DOHH2 (cell line): ENCODE data around the gene RASGEF1C.

Source experiments
- H3F3A ChIP-seq: fragments of 200-600 bp; sonication (generic), shearing (Covaris generic); 2 replicates; pipeline ENCODE4 v1.6.0; 2016; ENCODE audit warnings: antibody characterized with exemption, mild to moderate bottlenecking; ENCODE audit not compliant: control insufficient read depth, insufficient read depth
- H3K27ac ChIP-seq: fragments of 200-600 bp; sonication (generic); 2 replicates; pipeline ENCODE4 v1.5.1; 2014; ENCODE audit warnings: low read depth, mild to moderate bottlenecking, low read length, moderate library complexity
- H3K27me3 ChIP-seq: fragments of 200-600 bp; sonication (generic); 2 replicates; pipeline ENCODE4 v1.6.1; 2014; ENCODE audit warnings: mild to moderate bottlenecking, low read length, mixed read lengths; ENCODE audit not compliant: control insufficient read depth
- H3K36me3 ChIP-seq: fragments of 200-600 bp; sonication (generic); 2 replicates; pipeline ENCODE4 v1.6.1; 2014; ENCODE audit warnings: mild to moderate bottlenecking, low read length, moderate library complexity, mixed read lengths; ENCODE audit not compliant: control insufficient read depth
- H3K4me1 ChIP-seq: fragments of 200-600 bp; sonication (generic); 2 replicates; pipeline ENCODE4 v1.6.1; 2014; ENCODE audit warnings: mild to moderate bottlenecking, low read length, mixed read lengths; ENCODE audit not compliant: control insufficient read depth
- H3K4me2 ChIP-seq: fragments of 200-600 bp; sonication (generic); 2 replicates; pipeline ENCODE4 v1.6.0; 2014; ENCODE audit warnings: mild to moderate bottlenecking, low read length, moderate library complexity
- H3K4me3 ChIP-seq: fragments of 200-600 bp; sonication (generic); 2 replicates; pipeline ENCODE4 v1.5.1; 2014; ENCODE audit warnings: mild to moderate bottlenecking, low read length, mixed read lengths
- H3K79me2 ChIP-seq: fragments of 200-600 bp; sonication (generic); 2 replicates; pipeline ENCODE4 v1.6.1; 2014; ENCODE audit warnings: mild to moderate bottlenecking, low read length, mixed read lengths; ENCODE audit not compliant: control insufficient read depth
- H3K9me2 ChIP-seq: fragments of 200-600 bp; sonication (generic); replicated peaks from 2 replicates; pipeline ENCODE4 v1.6.1; 2014; ENCODE audit warnings: mild to moderate bottlenecking, low read length, mixed read lengths; ENCODE audit not compliant: control insufficient read depth
- H3K9me3 ChIP-seq: fragments of 200-600 bp; sonication (generic); 2 replicates; pipeline ENCODE4 v1.6.1; 2014; ENCODE audit warnings: antibody characterized with exemption, low read length, mixed read lengths; ENCODE audit not compliant: control insufficient read depth, insufficient read depth
- H4K20me1 ChIP-seq: fragments of 200-600 bp; sonication (generic); 2 replicates; pipeline ENCODE4 v1.6.0; 2014; ENCODE audit warnings: low read depth, mild to moderate bottlenecking, antibody characterized with exemption, low read length, moderate library complexity; ENCODE audit not compliant: control insufficient read depth, insufficient read depth
- CTCF ChIP-seq: fragments of 200-600 bp; sonication (generic); IDR thresholded peaks from one replicate; pipeline ENCODE4 v1.5.1; 2014; ENCODE audit warnings: antibody characterized with exemption, mild to moderate bottlenecking, low read depth, low read length; ENCODE audit not compliant: poor library complexity, severe bottlenecking
- EZH2phosphoT487 ChIP-seq: fragments of 200-600 bp; sonication (generic); IDR thresholded peaks from 2 replicates; pipeline ENCODE4 v1.6.1; 2017; ENCODE audit warnings: borderline replicate concordance, mild to moderate bottlenecking, antibody characterized with exemption, low read length, moderate library complexity, mixed read lengths

The RASGEF1C gene

GRCh38 chr5:180052211-180052818, 156.7 kb downstream of the RASGEF1C start:
- H3K9me3 ChIP-seq: no peaks in the 10 kb centered on the region
- H3K79me2 ChIP-seq: no peaks in the 10 kb centered on the region
- no peak overlapping the region for H3K27ac ChIP-seq
- no peak for TF ChIP-seq EZH2phosphoT487
- TF ChIP-seq CTCF: no peak
- no peaks in the 10 kb centered on the region for H3K4me1 ChIP-seq
- H3K36me3 ChIP-seq: no peaks in the 10 kb centered on the region
- no peaks in the 10 kb centered on the region for H3K9me2 ChIP-seq
- no peaks in the 10 kb centered on the region for H3F3A ChIP-seq
- H3K4me3 ChIP-seq: no peak overlapping the region
- H3K27me3 ChIP-seq: peaks cover 9% of the 10 kb centered on the region
- H3K4me2 ChIP-seq: no peak overlapping the region
- H4K20me1 ChIP-seq: no peaks in the 10 kb centered on the region
